GM21529 (cell line): ENCODE data around the gene REC8.
"Not testable (repeated sequence)": the region's sequence is repeated elsewhere in the genome, so short reads cannot be mapped to it uniquely, and the experiment has no call there.

Experiments used
- ATAC-seq: cut with Tn5 transposase; IDR thresholded peaks from one replicate; pipeline ENCODE4 v1.9.1; 2021; ENCODE audit not compliant: unreplicated experiment

The REC8 gene

DNA sequence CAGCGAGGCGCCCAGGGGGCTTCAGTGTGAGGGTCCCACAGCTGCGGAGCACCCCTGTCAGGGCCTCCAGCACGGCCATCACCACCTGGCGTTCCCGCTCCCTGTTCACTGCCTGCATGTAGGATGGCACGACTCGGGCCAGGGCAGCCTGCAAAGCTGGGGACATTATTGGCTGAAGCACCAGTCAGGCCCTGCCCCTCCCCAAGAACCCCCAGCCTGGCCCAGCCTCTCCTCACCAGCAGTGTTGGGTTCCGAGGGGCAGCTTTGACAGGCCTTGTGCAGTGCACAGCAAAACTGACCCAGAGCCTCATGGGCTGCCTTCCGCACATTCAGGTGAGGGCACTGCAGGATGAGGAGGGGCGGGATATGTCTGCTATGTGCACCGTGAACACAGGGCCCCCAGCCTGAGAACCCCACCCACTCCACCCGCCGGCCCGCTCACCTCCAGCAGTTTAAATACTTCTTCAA is 11.2 kb downstream of the REC8 start:
- ATAC-seq = no peak

DNA sequence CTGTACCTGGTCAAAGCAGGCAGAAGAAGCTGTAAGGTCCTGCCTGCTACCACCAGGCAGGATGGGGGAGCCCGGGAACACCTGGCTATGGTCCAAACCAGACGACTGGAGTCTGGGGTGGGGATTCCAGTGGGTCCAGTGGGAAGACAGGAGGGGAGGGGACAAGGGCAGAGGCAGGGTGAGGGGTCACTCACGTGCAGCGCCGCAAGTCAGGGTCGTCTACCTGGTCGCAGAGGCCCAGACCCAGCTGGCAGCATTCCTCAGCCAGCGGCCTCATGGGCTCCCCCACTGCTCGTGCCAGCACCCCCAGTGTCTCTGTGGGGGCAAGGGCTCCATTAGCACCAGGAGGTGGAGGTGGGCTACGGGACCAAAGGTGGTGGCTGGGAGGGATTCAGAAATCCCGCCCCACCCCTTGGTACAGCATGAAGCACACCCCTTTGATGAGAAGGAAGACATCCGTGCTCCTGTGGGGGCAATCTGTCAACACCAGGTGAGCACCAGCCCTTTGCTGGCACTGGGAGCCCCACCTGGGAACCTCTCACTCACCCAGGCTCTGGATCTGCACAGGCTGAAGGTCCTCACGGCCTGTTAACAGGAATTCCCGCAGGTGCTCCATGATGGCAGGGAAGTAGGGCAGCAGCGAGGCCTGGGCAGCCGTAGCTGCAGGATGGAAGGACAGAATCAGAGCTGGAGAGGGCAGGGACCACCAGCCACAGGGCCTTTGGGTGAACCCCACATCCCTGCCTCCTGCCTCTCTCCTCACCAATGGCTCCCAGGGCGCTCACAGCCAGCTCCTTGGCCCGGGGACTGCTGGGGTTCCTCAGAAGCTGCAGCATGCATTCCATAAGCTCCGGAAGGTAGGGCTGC is 12.5 kb downstream of the REC8 start:
- ATAC-seq = no peak

DNA sequence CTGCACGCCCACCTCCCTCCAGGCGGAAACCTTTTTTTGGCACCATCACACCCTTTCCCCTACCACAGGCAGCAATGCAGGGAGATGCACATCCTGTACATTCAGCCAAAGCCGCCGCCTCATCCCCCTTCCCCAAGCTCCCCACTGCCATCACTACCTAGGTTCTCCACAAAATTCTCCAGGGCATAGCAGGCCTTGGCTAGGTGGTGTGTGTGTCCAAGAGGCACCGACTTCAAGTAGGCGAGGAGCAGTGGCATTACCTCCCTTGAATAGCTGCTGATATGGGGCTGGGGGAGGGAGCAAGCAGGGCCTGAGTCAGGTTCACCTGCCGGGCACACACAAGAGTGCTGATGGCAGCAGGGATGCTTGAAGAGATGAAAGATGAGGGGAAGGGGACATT is 13.1 kb downstream of the REC8 start:
- ATAC-seq = no peak

DNA sequence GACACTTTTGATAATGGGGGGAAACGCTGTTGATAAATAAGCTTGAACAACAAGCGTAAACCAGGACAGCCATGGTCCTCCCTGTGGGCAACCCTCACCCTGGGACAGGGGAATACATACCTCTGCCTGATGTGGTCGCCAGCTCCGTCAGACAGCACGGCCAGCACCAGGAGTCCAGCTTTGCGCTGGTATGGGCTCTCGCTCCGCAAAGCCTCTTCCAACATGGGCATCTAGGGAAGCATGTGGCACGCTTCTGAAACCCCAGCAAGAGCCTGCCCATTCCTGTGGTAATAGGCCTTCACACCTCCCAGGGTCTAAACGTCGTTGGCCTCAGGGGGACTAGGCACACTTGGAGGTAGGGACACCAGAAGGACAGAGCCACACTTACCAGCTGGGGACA is 13.9 kb downstream of the REC8 start:
- ATAC-seq = no peak

DNA sequence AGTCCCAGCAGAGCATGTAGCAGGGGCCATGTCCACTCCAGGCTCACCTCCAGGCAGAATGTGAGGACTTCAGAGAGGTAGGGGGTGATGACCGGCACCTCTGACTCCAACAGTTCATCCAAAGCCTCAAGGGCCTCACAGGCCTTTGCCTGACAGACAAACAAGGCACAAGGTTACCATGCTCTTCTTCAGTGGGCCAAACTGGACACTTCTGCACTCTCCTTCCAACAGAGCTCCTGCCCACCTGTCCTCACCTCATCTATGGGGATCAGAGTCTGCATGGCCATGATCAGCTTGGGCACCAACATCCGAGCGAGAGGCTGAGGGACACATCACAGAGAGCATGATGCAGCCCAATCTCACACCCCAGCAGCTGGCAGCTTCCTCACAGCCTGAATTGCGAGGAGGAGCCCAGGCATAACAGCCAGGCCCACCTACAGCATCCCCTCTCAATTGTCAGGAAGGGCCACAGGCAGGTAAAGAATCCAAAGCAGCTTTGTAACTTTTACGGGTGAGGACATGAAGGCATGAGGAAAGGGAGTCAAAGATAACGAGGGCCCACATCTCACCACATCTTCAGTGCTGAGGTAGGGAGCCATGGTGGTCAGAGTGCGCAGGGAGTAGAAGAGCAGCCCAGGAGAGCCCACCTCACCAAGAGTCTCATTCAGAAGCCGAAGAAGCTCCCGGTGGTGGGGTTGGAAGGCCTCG is 15.1 kb downstream of the REC8 start:
- no peak for ATAC-seq

DNA sequence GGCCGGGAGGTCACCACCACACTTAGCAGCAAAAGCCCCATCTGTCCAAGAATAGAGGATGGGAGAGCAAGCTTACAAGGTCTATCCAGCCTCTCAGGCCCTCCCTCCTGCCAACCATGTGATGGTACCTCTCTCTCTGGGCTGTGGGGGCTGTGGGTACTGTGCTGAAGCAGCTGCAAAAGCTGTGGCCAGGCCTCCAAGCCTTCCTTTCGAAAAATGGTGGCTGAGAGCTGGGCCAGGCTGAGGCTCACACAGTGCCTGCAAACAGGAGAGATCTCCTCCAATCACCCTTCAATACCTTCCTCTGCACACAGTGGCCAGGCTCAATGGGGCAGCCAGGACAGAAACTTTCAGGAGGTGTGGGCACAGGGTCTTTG is 15.6 kb downstream of the REC8 start:
- ATAC-seq = no peak

DNA sequence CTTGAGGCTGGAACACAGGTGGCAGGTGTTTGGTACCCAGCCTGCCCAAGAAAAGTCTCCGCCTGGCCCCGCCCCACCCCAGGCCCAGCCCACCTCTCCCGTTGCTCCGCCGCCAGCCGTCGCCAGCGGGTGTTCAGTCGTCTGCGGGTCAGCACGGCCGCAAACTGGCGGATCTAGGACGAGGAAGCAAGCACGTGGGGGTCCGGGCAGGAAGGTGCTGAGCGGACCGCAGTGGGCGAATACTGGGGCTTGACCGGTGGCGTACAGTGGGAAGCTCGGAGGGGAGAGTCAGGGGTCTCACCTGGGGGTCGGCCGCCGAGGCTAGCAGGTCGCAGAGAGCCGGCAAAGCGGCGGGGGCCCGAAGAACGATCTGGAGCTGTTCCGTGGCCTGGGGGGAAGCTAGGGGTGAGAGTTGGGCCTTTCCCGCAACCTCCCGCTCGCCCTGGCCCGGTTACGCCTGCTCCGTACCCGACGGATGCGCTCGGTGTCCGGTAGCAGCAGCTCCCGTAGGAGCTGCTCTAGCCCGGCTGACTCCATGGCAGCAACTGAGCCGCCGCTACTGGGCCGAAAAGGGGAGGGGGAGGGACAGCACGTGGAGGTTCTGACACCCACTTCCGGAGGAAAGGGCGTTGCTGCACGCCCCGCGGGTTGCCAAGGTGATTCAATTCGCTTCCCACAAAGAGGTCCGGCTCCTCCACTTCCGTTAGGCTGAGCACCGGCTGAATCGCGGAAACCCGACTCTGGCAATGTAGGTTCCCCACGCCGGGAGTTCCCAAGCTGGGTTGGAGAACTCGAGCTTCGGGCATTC is 16.6 kb downstream of the REC8 start, which contains the start of gene IPO4:
IPO4 (minus strand) TSS at position 566 of the 808 bp plus-strand sequence; CDS start at position 537, 29 bp downstream.
- ATAC-seq = peak; percentile 85

DNA sequence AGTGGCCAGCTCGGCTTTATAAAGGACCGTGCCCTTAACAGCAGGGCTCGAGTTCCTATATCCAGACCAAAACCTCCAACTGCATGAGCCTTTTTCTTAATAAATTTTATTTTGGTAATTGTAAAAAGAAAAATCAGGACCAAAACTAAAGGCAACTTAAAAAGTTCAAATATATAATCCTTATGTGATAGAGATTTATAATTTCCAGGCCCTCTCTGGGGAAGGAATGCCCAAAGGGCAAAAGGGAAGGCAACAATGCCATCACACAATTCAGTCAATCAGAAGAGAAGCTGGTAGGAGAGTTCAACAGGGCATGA is 17.1 kb downstream of the REC8 start:
- no peak for ATAC-seq

DNA sequence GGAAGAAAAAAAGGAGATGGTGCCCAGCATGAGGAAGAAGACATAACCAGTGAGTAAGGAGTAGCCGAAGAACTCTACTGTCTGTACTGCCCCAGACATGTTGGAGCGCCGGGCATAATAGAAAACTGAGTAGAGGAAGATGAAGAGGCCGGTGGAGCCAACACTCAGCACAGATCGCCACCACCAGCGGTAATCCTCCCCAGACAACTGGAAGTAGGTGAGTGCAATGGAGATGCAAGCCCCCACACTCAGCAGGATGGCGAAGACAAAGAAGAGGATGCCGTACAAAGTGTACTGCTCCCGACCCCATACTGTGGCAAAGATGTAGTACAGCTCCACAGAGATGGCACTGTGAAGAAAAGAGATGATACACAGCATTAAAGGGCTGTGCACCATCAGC is 17.6 kb downstream of the REC8 start:
- ATAC-seq = no peak

DNA sequence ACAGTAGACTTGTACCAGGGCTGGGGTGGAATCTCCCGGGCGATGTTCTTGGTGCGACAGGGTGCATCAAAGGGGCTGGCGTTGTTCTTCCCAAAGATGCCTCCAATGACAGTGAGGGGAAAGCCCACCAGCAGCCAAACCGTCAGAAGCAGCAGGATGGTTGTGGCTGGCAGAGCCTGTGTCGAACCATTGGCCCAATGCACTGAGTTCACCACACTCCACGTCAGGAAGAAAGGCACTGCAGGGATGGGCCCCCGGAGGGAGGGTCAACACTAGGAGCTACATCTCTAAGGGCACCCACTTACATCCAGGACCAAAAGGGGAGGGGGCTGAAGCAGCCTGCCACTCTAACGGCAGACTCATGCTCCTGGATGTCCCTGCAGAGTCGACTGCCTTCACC is 18.5 kb downstream of the REC8 start:
- no peak for ATAC-seq

DNA sequence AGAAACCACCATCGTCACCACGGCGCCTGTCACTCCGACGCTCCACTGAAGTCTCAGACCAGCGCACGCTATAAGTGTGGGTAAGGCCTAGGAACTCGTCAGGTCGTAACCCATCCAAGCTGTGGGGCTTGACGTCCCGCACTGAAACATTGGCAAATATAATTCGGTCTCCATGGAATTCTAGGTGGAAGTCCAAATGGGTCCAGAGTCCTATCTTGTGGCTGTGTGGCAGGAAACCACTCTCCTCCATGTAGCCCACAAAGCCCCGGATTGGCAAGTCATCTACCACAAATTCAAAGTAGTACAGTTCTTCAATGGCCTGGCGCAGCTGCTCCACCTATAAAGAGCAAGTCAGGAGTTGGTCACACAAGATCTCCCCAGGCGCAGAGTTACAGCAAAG is 21.1 kb downstream of the REC8 start:
- ATAC-seq = no peak

DNA sequence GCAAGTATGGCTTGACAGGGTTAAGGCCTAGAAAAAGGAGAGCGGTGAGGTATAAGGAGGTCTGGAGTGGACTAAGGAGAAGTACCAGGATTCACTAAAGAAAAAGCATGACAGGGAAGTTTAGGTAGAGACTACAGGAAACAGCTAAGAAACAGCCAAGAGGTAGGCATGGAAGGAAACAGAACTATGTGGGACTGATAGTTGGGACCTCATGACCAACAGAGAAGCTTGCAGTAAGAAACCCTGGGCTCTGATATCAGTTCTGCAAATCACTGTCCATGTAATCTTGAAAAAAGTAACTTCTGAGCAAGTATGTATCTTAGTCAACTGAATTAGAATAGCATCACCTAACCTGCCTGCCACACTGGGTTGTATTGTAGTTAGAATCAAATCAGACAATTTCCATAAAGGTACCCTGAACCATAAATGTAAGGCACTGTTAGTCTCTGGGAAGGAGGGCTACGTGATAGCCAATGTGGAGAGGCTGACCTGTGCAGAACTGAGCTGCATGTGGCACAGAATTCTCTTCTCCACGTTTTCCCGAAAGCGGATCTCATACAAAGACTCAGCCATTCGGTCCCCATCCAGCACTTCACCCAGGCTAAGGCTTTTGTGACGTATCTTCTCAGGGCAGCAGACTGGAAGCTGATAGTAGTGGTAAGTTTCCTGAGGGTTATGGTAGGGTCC is 22.4 kb downstream of the REC8 start:
- ATAC-seq = no peak

DNA sequence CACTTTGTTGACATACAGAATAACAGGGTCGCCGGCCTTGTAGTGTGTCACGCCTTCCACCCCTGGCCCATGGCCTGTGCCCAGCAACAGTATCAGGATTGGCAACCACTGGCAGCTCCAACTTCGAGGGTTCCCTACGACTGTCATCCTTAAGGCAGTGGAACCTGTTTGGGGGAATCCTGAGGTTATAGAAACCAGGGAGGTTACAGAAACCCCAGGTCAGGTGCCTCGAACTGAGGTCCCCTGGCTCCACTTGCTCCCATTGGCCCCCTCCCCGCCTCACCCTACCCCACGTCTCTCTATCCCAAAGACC is 22.9 kb downstream of the REC8 start:
- no peak for ATAC-seq

DNA sequence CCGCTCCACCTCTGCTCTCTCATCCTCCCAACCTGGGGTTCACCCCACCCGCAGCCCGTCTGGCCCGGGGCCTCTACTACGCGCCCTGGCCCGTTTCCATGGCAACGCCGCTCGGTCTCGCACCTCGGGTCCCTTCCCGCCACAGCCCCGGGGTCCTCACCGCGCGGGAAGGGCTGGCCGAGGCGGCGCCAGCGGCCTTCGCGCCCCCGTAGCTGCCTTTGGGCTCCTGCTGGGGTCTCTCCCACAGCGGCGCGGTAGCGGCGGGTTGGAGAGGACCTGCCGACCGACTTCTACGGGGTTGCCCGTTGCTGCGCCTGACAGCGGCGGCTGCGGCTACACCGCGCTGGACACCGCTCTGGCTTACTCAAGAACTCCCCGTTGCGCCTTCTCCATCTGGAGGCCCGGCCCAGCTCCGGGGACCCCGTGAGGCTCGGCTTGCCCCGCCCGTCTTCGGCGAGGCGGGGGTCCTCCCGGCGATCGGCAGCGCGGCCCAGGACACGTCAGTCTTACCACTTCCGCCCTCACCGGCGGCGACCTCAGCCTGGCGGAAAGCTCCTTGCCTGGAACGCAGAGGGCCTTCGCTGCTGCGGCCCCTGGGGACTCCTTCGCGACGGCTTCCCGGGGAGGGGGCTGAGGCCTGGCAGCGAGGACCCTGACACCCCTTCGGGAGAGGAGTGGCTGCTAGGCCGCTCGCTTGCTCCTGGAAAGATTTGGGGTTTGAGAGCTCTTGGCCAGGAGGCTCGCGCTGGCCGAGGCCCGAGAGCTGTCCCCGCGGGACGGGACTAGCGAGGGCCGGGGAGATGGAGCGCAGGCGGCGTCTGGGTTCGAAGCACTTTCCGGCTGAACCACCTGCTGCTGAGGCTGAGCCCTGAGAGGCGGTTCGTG is 23.5 kb downstream of the REC8 start, which contains the start of gene TM9SF1:
TM9SF1 (minus strand) TSS at position 256 of the 885 bp plus-strand sequence. CDS start 422 bp downstream, outside the sequence.
- ATAC-seq = peak; percentile 83

DNA sequence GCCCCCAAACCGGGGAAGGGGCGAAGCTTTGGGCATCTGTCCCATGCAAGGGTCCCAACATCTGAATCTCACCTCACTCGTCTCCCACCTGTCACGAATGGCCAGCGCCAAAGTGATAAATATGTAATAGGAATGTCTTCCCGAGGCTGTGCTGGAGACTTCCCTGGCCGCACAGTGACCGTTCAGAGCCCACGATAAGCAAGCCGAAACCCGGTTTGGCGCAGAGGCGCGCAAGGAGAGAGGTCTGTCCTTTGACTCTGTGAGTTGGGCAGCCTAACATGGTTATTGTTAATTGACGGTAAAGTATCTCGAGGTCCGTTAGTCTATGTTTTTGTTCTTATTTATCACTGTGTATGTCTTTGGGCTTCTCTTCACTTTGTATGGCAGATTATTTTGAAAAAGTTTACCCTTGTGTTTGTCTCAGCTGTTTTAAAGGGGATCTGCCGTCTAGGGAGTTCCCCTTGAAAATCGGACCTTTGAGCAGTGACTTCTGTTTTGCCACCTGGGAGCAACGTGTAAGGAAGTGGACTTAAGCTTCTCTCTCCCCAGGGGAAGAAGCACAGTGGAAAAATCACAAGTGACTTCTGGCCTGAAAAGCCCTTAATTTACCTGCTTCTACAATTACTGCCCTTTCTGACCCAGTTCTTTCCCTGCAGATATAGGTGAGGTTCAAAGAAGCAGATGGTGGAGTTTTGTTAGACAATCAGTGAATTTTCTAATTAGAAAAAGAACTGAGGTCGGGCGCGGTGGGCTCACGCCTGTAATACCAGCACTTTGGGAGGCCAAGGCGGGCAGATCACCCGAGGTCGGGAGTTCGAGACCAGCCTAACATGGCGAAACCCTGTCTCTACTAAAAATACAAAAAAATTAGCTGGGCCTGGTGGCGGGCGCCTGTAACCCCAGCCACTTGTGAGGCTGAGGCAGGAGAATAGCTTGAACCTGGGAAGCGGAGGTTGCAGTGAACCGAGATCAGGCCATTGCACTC is 24.5 kb downstream of the REC8 start:
- ATAC-seq = peak; percentile 35

DNA sequence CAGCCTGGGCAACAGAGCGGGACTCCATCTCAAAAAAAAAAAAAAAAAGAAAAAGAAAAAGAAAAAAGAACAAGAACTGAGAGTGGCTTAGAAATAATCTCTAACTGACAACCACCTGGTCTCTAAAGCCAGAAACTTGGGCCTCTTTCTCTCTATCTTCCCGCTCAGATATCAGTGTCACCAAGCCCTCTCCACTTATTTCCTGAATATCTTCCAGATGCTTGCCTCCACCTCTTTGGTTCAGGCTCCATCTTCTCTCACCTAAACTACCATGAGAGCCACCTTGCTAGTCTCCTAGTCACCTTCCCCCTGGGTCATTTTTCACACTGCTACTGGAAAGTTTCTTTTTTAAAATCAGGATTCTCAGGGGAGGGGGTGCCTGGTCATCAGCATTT is 25.2 kb downstream of the REC8 start:
- ATAC-seq = no peak

DNA sequence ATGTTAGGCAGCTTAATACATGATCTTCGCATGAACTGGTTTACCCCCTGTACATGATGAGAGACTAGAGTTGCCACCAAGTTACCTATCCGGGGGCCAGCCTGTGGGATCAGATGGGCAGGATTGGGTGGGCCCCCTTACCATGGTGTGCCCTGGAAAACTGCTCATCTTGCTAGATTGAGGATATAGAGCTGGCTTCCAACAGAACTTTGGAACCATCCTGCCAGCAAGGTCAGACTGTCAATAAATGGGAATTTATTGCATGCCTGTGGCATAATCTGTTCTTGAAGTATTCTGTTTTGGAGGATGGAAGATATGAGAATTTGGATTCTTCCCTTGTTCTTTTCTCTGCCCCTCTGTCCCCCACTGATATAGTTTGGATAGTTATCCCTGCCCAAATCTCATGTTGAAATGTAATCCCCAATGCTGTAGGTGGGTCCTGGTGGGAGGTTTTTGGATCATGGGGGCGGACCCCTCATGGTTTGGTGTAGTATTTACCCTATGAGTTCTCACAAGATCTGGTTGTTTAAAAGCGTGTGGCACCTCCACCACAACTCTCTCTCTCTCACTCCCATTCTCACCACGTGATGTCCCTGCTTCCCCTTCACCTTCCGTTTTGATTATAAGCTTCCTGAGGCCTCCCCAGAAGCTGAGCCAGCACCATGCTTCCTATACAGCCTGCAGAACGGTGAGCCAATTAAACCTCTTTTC is 27.1 kb downstream of the REC8 start:
- ATAC-seq = no peak

DNA sequence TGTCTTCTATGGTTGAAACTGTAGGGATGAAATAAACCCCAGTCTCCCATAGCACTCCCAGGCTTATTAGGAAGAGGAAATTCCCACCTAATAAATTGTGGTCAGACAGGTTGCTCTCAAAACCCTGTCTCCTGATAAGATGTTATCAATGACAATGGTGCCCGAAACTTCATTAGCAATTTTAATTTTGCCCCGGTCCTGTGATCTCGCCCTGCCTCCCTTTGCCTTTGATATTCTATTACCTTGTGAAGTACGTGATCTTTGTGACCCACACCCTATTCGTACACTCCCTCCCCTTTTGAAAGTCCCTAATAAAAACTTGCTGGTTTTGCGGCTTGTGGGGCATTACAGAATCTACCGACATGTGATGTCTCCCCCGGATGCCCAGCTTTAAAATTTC is 30.7 kb downstream of the REC8 start:
- not testable (repeated sequence) for ATAC-seq
